ENCODE results near the gene CHMP6. TPM values are rescaled to one million over a fixed set of nuclear protein-coding genes. Genes with fewer than 3 reads are reported as not detected.

The CHMP6 gene
- total and polyA plus RNA-seq, 12 donors, result 17.5 to 30.6 (median 22.8) TPM

DNA sequence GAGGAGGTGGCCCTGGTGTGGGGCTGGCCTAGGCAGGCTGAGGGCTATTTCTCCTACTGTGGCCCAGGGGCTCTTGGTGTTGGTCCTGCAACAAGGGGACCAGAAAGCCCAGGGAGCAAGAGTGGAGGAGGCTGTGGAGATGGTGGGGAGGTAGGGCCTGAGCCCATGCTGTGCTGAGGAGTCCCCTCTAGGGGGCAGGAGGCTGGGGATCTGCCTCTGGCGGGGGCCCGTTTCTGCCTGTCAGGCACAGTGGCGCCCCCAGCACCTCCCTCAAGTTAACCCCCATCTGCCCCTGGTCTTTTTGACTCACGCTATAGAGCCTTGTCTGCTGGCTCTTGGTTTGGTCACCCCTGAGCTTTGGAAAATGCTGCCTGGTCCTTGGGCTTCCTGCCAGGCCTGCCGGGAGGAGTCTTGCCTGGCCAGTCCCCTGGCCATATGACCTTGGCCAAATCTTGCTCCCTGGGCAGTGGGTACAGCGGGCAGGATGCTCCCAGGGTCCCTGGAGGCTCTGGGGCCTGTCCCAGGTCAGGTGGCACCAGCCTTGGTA is 49.2 kb downstream of the CHMP6 start:
- 60 to 61% methylated on average over 6 of the region's 6 CpGs for WGBS, 2 donors
- H3K4me1 ChIP-seq, result peaks cover 36 to 94% (median 82%) of the 10 kb centered on the region in 9 donors
- DNase-seq, result no peak

DNA sequence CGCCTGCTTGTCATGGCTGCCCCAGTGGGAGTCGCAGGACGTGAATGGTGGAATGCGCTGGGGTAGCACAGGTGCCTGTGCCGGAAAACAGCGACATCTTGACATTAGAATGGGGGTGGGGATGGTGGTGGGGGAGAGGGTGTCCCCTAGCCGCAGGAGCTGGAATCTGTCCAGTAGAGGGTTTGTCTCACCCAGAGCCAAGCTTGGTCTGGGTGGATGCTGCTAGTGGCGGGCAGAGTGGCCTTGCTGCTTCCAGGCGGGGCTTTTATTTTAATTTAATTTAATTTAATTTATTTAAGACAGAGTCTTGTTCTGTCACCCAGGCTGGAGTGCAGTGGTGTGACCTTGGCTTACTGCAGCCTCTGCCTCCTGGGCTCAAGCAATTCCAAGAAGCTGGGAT is 51.0 kb downstream of the CHMP6 start:
- no peak for ATAC-seq
- Histone ChIP-seq H3K4me1 (peaks cover 32 to 92% (median 78%) of the 10 kb centered on the region in 9 donors), H3K27ac (peak overlapping the region in 2 of 10 donors; percentile 90), H3K9me3 (no peaks in the 10 kb centered on the region), H3K4me3 (no peak overlapping the region), H3K27me3 (no peaks in the 10 kb centered on the region), H3K36me3 (no peaks in the 10 kb centered on the region)
- DNase-seq, result no peak
- TF ChIP-seq, protein P1, sequence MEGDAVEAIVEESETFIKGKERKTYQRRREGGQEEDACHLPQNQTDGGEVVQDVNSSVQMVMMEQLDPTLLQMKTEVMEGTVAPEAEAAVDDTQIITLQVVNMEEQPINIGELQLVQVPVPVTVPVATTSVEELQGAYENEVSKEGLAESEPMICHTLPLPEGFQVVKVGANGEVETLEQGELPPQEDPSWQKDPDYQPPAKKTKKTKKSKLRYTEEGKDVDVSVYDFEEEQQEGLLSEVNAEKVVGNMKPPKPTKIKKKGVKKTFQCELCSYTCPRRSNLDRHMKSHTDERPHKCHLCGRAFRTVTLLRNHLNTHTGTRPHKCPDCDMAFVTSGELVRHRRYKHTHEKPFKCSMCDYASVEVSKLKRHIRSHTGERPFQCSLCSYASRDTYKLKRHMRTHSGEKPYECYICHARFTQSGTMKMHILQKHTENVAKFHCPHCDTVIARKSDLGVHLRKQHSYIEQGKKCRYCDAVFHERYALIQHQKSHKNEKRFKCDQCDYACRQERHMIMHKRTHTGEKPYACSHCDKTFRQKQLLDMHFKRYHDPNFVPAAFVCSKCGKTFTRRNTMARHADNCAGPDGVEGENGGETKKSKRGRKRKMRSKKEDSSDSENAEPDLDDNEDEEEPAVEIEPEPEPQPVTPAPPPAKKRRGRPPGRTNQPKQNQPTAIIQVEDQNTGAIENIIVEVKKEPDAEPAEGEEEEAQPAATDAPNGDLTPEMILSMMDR (IDR thresholded peaks at IDR 0.05), result no peak
- intact Hi-C loops (cut with DNase I), result no loop called here
- 96% methylated on average over 9 of the region's 9 CpGs for WGBS, 2 donors

More for the DNA sequence above, 49.2 kb downstream of the CHMP6 start:
- TF ChIP-seq, protein P1 (IDR thresholded peaks at IDR 0.05), result peak in 6 of 9 donors; percentile 24 to 44 (median 28)
- Histone ChIP-seq H3K9me3 (no peaks in the 10 kb centered on the region), H3K27me3 (peaks cover 0 to 13% (median 0%) of the 10 kb centered on the region in 7 donors), H3K27ac (no peak overlapping the region), H3K36me3 (no peaks in the 10 kb centered on the region), H3K4me3 (no peak overlapping the region)
- intact Hi-C loops (cut with DNase I), result no loop called here
- ATAC-seq, result no peak

DNA sequence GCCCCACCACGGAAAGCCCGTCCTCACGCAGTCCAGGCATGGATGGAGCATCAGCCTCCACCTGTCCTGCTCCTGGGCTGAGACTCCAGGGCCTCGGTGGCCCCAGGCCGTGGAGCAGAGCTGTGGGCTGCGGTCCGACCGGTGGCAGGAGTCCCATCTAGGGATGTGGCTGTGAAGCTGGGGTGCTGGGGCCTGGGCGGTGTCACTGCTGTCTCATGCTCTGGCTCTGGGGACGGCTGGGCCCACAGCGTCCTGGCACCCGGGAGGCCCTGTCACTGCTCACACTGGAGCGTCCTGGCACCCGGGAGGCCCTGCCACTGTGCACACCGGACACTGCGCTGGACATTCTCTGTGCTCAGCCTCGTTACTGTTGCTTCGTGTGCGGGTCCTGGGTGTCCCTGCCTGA is 51.7 kb downstream of the CHMP6 start:
- Histone ChIP-seq H3K27me3 (no peaks in the 10 kb centered on the region), H3K9me3 (no peaks in the 10 kb centered on the region), H3K27ac (peak overlapping the region; percentile 45 to 90 (median 74)), H3K4me3 (peak overlapping the region in 2 of 10 donors; percentile 7 to 32), H3K4me1 (peaks cover 28 to 92% (median 77%) of the 10 kb centered on the region in 9 donors), H3K36me3 (no peaks in the 10 kb centered on the region)
- no peak for ATAC-seq
- WGBS, 2 donors, result 80 to 83% methylated on average over 19 of the region's 19 CpGs
- TF ChIP-seq, protein P1 (IDR thresholded peaks at IDR 0.05), result no peak
- intact Hi-C loops (cut with DNase I), result no loop called here
- DNase-seq, result peak in 1 of 2 donors; percentile 10

DNA sequence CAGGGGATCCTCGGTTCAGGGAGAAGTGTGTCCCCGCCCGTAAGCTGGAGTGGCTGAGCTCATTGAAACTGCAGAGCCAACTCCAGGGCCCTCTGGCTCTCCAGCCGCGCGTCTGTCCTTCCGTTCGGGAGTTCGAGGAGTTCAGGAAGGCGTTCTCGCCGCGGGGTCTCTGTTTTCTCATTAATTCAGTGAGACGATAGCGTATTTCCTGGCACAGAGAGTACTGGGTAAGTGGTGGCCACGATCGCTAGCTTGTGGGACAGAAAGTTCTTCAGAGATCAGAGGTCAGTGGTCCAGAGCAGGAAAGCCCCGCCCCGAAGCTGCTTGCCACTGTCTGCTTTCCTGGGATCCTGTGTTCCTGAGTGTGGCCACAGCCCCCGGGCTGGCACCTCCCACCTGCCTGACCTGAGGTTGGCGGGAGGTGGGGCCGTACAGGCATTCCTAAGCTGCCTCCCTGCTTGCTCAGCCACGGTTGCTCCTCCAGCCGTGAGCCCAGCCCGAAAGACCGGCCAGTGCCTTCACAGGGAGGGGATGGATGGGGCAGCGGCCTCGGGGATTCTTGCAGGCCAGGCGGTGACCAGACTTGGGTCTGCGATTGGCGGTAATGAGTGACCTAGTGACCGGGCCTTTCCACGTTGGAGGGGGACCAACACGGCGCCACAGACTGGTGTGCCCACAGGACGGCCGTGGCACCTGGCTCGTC is 52.2 kb downstream of the CHMP6 start:
- peak in 1 of 2 donors; percentile 34 for DNase-seq
- intact Hi-C loops (cut with DNase I), result no loop called here
- peak overlapping the region; percentile 52 to 90 (median 78) for H3K27ac ChIP-seq
- no peaks in the 10 kb centered on the region for H3K27me3 ChIP-seq
- peak overlapping the region in 3 of 10 donors; percentile 17 to 33 (median 32) for H3K4me3 ChIP-seq
- H3K4me1 ChIP-seq, result peaks cover 26 to 92% (median 77%) of the 10 kb centered on the region in 9 donors
- ATAC-seq, result peak in 7 of 8 donors; percentile 7 to 55 (median 16)
- no peaks in the 10 kb centered on the region for H3K36me3 ChIP-seq
- 57 to 65% methylated on average over 38 of the region's 38 CpGs for WGBS, 2 donors
- no peaks in the 10 kb centered on the region for H3K9me3 ChIP-seq
- TF ChIP-seq, protein P1 (IDR thresholded peaks at IDR 0.05), result no peak
